Stimulated activated CD4-positive, alpha-beta T cell treated with anti-CD3 and anti-CD28 coated beads, Interleukin-12 subunit alpha, Interleukin-12 subunit beta, amount 100 ng/mL, for 4 hours (primary cell): ENCODE data around the gene KRTAP8-1.

Experiments used
- DNase-seq: peaks from one replicate; pipeline ENCODE4 v3.0.0-alpha.2; 2020

KRTAP8-1 gene, protein sequence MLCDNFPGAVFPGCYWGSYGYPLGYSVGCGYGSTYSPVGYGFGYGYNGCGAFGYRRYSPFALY

DNA sequence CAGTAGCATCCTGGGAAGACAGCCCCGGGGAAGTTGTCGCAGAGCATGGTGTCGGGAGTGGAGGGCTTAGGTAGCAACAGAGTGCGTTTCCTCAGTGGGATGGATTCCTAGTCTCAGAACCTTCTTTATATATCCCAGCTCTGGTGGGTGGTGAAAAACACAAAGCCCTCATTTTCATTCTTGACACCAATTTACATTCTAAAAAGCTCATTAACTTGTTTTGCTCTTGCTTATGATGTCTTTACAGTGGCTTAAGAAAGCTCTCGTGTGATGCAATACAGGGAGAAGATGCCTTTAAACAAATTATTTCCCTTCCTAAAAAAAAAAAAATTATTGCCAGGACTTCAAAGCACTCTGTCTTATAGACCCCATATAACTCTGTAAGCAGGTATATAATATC, at the start of gene KRTAP8-1:
Gene KRTAP8-1, minus strand, starts transcription at position 101 of the 400 bp plus-strand sequence. Its CDS starts 54 bp downstream, at position 47.
- no peak for DNase-seq

GRCh38 chr21:30847627-30848500, 34.8 kb upstream of the KRTAP8-1 start:
- DNase-seq: no peak

- no peak for DNase-seq
Measured at GRCh38 chr21:30842990-30843389, 29.9 kb upstream of the KRTAP8-1 start.

- peak; percentile 23 for DNase-seq
Measured at GRCh38 chr21:30839304-30839703, 26.2 kb upstream of the KRTAP8-1 start.

DNA sequence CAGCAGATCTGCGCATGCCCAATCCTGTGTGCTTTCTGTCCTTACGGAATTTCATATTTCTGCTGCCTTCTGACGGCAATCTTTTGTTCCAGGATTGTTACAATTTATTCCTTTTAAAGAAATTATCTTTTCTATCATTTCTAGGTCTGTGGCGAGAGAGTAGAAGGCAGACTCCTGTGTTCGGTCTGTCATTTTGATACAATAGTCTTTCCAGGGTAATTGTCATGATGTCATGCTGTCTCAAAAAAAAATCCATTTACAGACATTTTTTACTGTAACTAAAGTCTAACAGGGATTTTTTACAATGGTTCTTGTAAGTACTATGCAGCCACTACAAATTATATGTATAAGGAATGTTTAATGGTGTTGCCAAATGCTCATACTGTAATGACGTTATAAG, 25.5 kb upstream of the KRTAP8-1 start:
- DNase-seq: no peak

DNA sequence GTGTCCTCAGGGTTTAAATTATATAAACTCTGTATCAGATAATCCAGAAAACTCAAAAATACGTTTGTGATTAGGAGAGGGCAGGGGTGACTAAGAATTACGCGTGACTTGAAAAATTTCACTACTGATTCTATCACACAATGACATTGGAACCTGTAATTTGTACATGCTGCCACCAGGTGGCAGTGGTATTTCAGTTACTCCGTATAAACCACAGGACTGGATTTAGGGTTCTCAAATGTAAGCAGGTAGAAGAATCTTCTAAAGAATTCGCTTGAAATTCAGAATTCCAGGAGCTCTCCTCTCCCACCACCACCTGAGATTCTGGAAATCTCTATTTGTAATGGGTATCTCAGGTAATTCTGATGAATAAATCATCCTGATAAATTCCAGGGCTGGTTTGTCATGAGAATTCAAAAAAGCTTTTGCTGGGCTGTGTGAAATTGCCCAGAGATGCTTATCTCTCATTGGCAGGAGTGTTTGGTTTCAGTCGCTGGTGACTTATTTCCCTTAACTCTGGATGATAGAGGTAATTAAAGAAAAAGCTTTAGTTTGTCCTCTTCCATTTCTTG, 18.2 kb upstream of the KRTAP8-1 start:
- DNase-seq: peak; percentile 18

- DNase-seq: no peak
Measured at GRCh38 chr21:30829659-30830058, 16.6 kb upstream of the KRTAP8-1 start, which contains the start of gene KRTAP7-1. Gene KRTAP7-1 (minus strand): TSS chr21:30829759. CDS start chr21:30829698, 61 bp downstream.

DNA sequence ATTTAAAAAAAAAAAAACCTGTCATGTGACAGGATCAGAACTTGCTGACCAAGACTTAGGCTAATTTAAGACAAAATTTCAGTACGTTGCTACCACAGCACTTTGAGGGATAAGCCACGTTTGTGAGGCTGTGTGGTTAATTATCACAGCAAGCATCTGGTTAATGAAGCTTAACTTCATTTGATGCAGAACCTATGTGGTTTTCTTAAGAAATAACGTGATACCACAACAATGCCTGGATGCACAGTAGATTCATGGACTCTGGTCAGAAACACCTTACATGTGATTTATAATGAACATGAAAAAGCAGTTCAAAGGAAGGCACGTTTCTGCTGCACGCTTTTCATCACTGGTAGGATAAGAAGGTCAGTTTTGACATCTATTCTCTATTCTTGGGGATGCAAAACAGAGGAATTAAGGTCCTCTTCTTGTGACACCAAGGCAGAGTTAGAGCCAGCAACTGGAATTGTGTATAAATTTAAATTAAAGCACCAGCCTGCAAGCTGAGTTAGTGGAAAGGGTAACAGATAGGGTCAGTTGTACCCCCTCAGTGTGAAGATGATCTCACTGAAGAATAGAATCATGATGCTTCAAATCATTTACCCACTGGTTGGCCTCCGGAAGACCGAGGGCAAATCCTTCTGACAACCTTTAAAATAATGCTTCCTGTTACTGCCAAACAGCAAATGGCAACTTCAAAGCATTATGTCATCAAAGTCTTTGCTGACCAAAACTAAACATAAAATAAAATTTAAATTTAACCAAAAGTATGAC, 6.0 kb upstream of the KRTAP8-1 start:
- DNase-seq: no peak

GRCh38 chr21:30800605-30801004, 12.5 kb downstream of the KRTAP8-1 start:
- DNase-seq: no peak

DNA sequence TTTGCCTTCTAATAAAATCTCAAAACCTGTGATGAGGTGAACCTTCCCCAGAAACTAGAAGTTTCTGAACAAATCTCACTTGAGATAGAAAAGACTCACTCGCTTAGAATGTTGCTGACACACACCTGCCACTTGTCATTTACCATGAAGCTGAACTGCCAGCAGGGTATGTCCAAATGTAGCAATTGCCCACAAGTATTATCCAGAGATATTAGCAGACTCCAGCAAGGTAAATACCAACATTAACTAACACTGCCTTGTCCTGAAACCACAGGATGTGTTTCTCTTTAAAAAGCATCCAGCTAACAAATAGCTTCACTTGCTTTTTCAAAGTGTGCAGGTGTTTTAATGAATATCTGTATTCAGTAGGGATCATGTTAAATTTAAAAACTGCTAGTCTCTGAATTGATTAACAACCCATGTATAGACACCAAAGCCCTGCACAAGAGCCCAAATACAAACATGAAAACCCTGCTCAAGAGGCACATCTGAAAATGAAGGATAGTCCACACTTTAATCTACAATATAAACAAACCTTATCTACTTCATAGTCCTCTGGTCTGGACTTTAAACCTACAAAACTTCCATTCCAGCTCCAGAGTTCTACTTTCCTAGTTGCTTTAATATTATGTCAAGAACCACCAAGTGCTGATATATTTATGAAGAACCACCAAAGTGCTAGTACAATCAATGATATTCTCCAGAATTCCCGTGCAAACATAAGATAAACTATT, 19.3 kb downstream of the KRTAP8-1 start:
- DNase-seq: no peak

DNA sequence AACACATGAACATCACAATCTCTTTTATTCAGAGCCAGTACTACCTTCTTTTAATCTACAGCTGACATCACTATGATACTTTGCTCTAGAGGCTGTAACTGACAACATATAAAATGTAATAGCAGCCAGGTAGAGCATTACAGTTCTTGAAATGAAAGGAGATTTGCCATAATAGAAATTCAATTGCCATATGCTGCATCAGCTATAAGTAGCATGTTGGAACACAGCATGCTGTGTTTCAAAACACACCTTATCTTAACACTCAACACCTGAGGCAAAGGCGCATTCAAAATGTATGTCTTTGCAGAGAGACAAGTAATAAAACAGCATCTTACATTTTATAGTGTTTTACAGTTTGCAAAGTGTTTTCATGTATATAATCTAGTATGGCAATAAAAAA, 33.8 kb downstream of the KRTAP8-1 start:
- no peak for DNase-seq

- DNase-seq: no peak
Measured at GRCh38 chr21:30769724-30770431, 43.2 kb downstream of the KRTAP8-1 start.
